NB4 (cell line): ENCODE measurements around the gene TOGARAM2.

Experiments used
- DNase-seq: peaks from one replicate; pipeline ENCODE4 v3.0.0; 2010; ENCODE audit warnings: low read depth
- H3K4me3 ChIP-seq: one replicate; pipeline ENCODE4 v1.5.1; 2011; ENCODE audit warnings: mild to moderate bottlenecking, low read depth, low read length, moderate library complexity
- CTCF ChIP-seq: IDR thresholded peaks from one replicate; pipeline ENCODE4 v1.5.1; 2012; ENCODE audit warnings: low read depth, low read length
- MAX ChIP-seq: IDR thresholded peaks from 2 replicates; pipeline ENCODE4 v1.6.1; 2011; ENCODE audit warnings: low read depth, low read length
- MYC ChIP-seq: IDR thresholded peaks from 2 replicates; pipeline ENCODE4 v1.6.1; 2011; ENCODE audit warnings: low read depth, low read length
- POLR2A ChIP-seq: IDR thresholded peaks from 2 replicates; pipeline ENCODE4 v1.6.1; 2011; ENCODE audit warnings: mild to moderate bottlenecking; ENCODE audit not compliant: insufficient read length; ENCODE audit errors: extremely low read depth

TOGARAM2 gene

GRCh38 chr2:28997847-28998735, 17.0 kb downstream of the TOGARAM2 start:
- TF ChIP-seq MYC (no peak), MAX (no peak), CTCF (no peak), POLR2A (no peak)
- no peak overlapping the region for H3K4me3 ChIP-seq
- no peak for DNase-seq

- TF ChIP-seq MYC, result peak; percentile 95
- TF ChIP-seq MAX, result peak; percentile 99
- TF ChIP-seq POLR2A, result no peak
- no peak for TF ChIP-seq CTCF
- peak; percentile 97 for DNase-seq
- H3K4me3 ChIP-seq, result no peak overlapping the region
Observed at GRCh38 chr2:29000481-29000880, 19.4 kb downstream of the TOGARAM2 start.

- TF ChIP-seq CTCF, result no peak
- no peak for TF ChIP-seq POLR2A
- TF ChIP-seq MAX, result no peak
- no peak for TF ChIP-seq MYC
- no peak for DNase-seq
- no peak overlapping the region for H3K4me3 ChIP-seq
Observed at GRCh38 chr2:29000956-29001355, 19.9 kb downstream of the TOGARAM2 start.

- DNase-seq, result no peak
- no peak overlapping the region for H3K4me3 ChIP-seq
- TF ChIP-seq MAX, result no peak
- TF ChIP-seq MYC, result no peak
Observed at GRCh38 chr2:29001806-29002205, 20.7 kb downstream of the TOGARAM2 start.

- no peak for DNase-seq
- TF ChIP-seq MAX (no peak), MYC (no peak), POLR2A (no peak), CTCF (no peak)
- H3K4me3 ChIP-seq, result no peak overlapping the region
Observed at GRCh38 chr2:29004755-29005154, 23.7 kb downstream of the TOGARAM2 start.

GRCh38 chr2:29005331-29005730, 24.2 kb downstream of the TOGARAM2 start:
- H3K4me3 ChIP-seq, result no peak overlapping the region
- DNase-seq, result no peak
- TF ChIP-seq MYC (no peak), CTCF (no peak), POLR2A (no peak), MAX (no peak)
